GM12874 (cell line): ENCODE results near the gene ACSS3.

ENCODE experiments used
- CTCF ChIP-seq: IDR thresholded peaks from 2 replicates; pipeline ENCODE4 v1.5.1; 2011; ENCODE audit warnings: low read depth, mild to moderate bottlenecking, control low read depth, low read length, moderate library complexity; ENCODE audit not compliant: insufficient read depth

The ACSS3 gene

DNA sequence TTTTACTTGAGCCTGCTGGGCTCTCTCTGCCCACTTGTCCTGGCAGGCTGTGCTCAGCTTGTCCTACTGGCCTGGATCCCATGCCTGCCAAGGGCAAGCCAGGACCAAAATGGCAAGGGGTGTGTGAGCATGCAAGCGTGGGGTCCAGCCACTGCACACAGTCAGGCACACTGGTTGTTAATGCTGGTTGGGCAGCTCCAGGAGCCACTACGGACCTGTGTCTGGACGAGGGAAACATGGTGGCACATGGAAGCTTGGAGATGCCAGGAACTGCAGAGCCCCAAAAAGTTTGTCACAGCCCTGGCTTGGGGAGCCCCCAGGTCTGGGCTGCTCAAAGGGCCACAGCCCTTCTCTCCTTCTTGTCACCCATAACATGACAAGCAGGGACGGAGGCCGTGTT, 83.8 kb downstream of the ACSS3 start:
- TF ChIP-seq CTCF = no peak

DNA sequence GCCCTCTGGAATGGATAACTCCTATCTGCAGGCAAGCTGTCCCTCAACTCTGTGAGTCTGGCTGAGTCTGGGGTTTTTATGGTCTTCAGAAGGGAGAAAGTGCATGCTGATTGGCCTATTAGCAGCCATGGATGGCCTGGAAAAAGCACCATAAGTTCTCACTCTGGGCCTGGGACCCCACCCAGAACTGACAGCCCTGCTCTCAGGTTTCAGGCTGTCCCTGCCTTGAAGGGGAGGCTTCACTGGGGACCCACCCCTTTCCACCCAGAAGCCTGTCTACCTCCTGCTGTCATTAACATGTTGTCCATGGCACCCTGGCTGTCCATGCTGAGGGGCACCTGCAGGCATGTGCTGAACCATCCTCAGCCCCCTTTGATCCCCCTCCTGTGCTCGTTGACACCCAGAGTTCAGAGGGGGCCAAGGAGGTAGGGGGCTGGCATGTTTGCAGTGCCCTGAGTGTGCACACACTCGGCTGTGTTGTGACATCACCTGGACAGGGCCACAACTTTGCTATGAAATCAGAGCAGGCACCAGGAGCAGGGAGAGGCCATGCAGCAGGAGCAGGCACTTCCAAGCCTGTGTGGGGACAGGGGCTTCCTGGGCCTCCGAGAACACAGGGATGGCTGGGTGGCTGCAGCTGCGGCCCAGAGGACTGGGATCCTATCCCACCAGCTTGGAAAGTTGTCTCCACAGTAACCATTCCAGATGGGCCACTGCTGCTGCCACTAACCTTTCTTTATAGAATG, 84.7 kb downstream of the ACSS3 start:
- no peak for TF ChIP-seq CTCF

DNA sequence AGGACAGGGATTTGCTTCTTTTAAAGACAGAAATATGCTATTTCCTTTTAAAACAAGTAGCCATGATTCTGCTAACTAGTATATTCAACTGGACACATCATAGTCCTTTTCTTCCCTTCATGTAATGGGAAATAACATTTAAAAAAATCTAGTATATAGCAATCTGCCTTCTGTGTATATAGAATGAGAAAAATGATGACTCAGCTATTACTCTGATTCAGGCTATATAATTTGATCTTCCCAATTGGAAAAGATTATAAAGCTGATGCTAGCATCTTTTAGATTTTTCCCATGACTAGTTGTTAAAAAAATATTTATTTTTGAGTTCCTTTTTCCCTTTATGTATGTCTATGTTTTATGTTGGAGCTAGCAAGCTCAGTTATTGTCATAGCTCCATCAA, 86.9 kb downstream of the ACSS3 start:
- TF ChIP-seq CTCF = no peak

DNA sequence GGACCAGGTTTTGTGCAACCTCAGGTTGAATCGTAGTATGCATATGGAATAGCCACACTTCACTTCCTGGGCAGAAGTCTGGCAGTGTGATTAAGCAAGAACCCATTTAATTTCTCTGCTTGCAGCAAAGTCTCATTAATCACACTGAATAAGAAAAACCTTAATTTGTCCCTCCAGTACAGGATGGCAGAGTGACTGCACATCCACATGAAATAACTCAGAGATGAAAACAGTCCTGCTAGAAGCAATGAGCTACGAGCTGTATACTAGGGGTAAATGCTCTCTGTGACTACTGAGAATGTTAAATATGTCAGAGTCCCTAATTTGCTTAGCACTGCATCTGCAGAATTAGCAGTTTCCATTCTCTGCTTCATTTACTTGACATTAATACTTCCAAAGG, 88.9 kb downstream of the ACSS3 start:
- no peak for TF ChIP-seq CTCF

GRCh38 chr12:81167694-81168093, 89.8 kb downstream of the ACSS3 start:
- TF ChIP-seq CTCF = no peak

DNA sequence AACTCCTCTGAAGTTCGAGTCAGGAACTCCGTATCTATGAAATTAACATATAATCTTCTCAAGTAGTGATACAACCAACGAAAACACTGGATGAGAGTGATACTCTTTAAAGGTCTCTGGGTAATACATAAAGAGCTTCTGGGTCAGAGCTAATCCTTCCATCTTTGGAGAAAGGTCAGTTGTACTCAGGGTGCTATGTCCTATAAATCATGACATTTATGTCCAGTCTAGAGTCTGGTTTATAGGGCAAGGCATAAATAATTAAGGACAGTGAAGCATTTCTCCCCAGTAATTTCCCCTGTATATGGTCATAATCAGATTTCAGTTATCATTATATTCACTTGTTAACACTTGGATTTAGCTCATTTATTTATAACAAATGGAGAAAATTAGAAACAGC, 90.6 kb downstream of the ACSS3 start:
- no peak for TF ChIP-seq CTCF

GRCh38 chr12:81170072-81170471, 92.2 kb downstream of the ACSS3 start:
- no peak for TF ChIP-seq CTCF
